GM21526 (cell line): ENCODE results near the gene LHX6.

Experiments
- ATAC-seq: cut with Tn5 transposase; IDR thresholded peaks from one replicate; pipeline ENCODE4 v1.9.1; 2021; ENCODE audit warnings: moderate library complexity; ENCODE audit not compliant: unreplicated experiment, low FRiP score

Gene LHX6

GRCh38 chr9:122216798-122217418 lies 11.8 kb downstream of the LHX6 start:
- no peak for ATAC-seq

- ATAC-seq: no peak
Observed at GRCh38 chr9:122216138-122216797, 12.5 kb downstream of the LHX6 start.

- ATAC-seq: no peak
Observed at GRCh38 chr9:122215663-122216062, 13.1 kb downstream of the LHX6 start.

- no peak for ATAC-seq
Observed at GRCh38 chr9:122214507-122214906, 14.2 kb downstream of the LHX6 start.

- ATAC-seq: no peak
Observed at GRCh38 chr9:122213589-122214413, 15.0 kb downstream of the LHX6 start.

GRCh38 chr9:122213102-122213588 lies 15.6 kb downstream of the LHX6 start:
- ATAC-seq: no peak

GRCh38 chr9:122212473-122213004 lies 16.2 kb downstream of the LHX6 start:
- ATAC-seq: no peak

GRCh38 chr9:122209451-122209850 lies 19.3 kb downstream of the LHX6 start:
- ATAC-seq: no peak

- no peak for ATAC-seq
Observed at GRCh38 chr9:122207096-122207495, 21.7 kb downstream of the LHX6 start.

GRCh38 chr9:122206118-122207046 lies 22.4 kb downstream of the LHX6 start:
- ATAC-seq: no peak

- no peak for ATAC-seq
Observed at GRCh38 chr9:122205176-122205575, 23.6 kb downstream of the LHX6 start.

- no peak for ATAC-seq
Observed at GRCh38 chr9:122204491-122204890, 24.3 kb downstream of the LHX6 start.

GRCh38 chr9:122204055-122204454 lies 24.7 kb downstream of the LHX6 start:
- ATAC-seq: no peak

- ATAC-seq: no peak
Observed at GRCh38 chr9:122202111-122202510, 26.6 kb downstream of the LHX6 start.

- no peak for ATAC-seq
Observed at GRCh38 chr9:122201641-122202040, 27.1 kb downstream of the LHX6 start.

- ATAC-seq: no peak
Observed at GRCh38 chr9:122200960-122201595, 27.7 kb downstream of the LHX6 start.

GRCh38 chr9:122197882-122198281 lies 30.9 kb downstream of the LHX6 start:
- ATAC-seq: no peak

- no peak for ATAC-seq
Observed at GRCh38 chr9:122197426-122197825, 31.3 kb downstream of the LHX6 start.

- no peak for ATAC-seq
Observed at GRCh38 chr9:122195875-122196274, 32.9 kb downstream of the LHX6 start.

- ATAC-seq: no peak
Observed at GRCh38 chr9:122193651-122194050, 35.1 kb downstream of the LHX6 start.
